A673 (cell line): ENCODE results near the gene CAD.

Source experiments
- CTCF ChIP-seq: fragments of 300-800, 200-600 bp; sonication (generic); conservative IDR thresholded peaks from 2 replicates; pipeline ENCODE4 v1.5.1; 2017; ENCODE audit warnings: low read depth, mild to moderate bottlenecking, antibody characterized with exemption, low read length, moderate library complexity, mixed read lengths
- EZH2 ChIP-seq: fragments of 200-600 bp; sonication (generic); IDR thresholded peaks from 2 replicates; pipeline ENCODE4 v1.6.1; 2017; ENCODE audit warnings: borderline replicate concordance, low read depth, mild to moderate bottlenecking, mixed read lengths, antibody characterized with exemption, low read length; ENCODE audit not compliant: poor library complexity, severe bottlenecking

- TF ChIP-seq CTCF (no peak), EZH2 (no peak)
Observed at GRCh38 chr2:27211943-27212625, 5.1 kb upstream of the CAD start, which contains the start of the genes ATRAID and SLC5A6.
